Neural progenitor cell (in vitro differentiated cells): ENCODE results near the gene CABP4. TPM values are rescaled to one million over a fixed set of nuclear protein-coding genes. Genes with fewer than 3 reads are reported as not detected.
A peak's percentile ranks its signal among the peaks of the same experiment; 100 is the strongest.
"Not testable (repeated sequence)": the region's sequence is repeated elsewhere in the genome, so short reads cannot be mapped to it uniquely, and the experiment has no call there.

Experiments used
- DNase-seq: peaks from one replicate; pipeline ENCODE4 v3.0.0-alpha.2; 2016; ENCODE audit warnings: low spot score
- H2AFZ ChIP-seq: fragments of 200-600 bp; sonication (generic); replicated peaks from 2 replicates; pipeline ENCODE4 v1.6.1; 2016; ENCODE audit warnings: antibody characterized with exemption
- H3F3A ChIP-seq: fragments of 200-600 bp; sonication (generic); 2 replicates; pipeline ENCODE4 v1.6.1; 2016; ENCODE audit warnings: antibody characterized with exemption, low read depth
- H3K27ac ChIP-seq: fragments of 200-600 bp; sonication (generic); 2 replicates; pipeline ENCODE4 v1.5.1; 2016; ENCODE audit warnings: mild to moderate bottlenecking
- H3K27me3 ChIP-seq: fragments of 200-600 bp; sonication (generic); 2 replicates; pipeline ENCODE4 v1.6.1; 2016; ENCODE audit warnings: mild to moderate bottlenecking, moderate library complexity
- H3K36me3 ChIP-seq: fragments of 200-600 bp; sonication (generic); 2 replicates; pipeline ENCODE4 v1.5.1; 2016
- H3K4me1 ChIP-seq: fragments of 200-600 bp; sonication (generic); 2 replicates; pipeline ENCODE4 v1.6.1; 2016; ENCODE audit warnings: mixed run types
- H3K4me2 ChIP-seq: fragments of 200-600 bp; sonication (generic); 2 replicates; pipeline ENCODE4 v1.6.1; 2016
- H3K4me3 ChIP-seq: fragments of 200-600 bp; sonication (generic); 2 replicates; pipeline ENCODE4 v1.5.1; 2016
- H3K79me2 ChIP-seq: fragments of 200-600 bp; sonication (generic); 2 replicates; pipeline ENCODE4 v1.6.1; 2016; ENCODE audit warnings: low read depth
- H3K9ac ChIP-seq: fragments of 200-600 bp; sonication (generic); 2 replicates; pipeline ENCODE4 v1.6.1; 2016
- H3K9me3 ChIP-seq: fragments of 200-600 bp; sonication (generic); 2 replicates; pipeline ENCODE4 v1.5.1; 2016; ENCODE audit warnings: low read depth
- H4K20me1 ChIP-seq: fragments of 200-600 bp; sonication (generic); 2 replicates; pipeline ENCODE4 v1.6.1; 2016; ENCODE audit warnings: low read depth
- H3K27ac Mint-ChIP-seq: 3 replicates; pipeline ENCODE4 v1.8.0; 2021; ENCODE audit warnings: mixed read lengths
- H3K27me3 Mint-ChIP-seq: 2 replicates; pipeline ENCODE4 v1.8.0; 2022; ENCODE audit warnings: low read depth, mild to moderate bottlenecking, inconsistent platforms, moderate library complexity, mixed read lengths; ENCODE audit not compliant: insufficient read depth
- H3K36me3 Mint-ChIP-seq: 3 replicates; pipeline ENCODE4 v1.8.0; 2021; ENCODE audit warnings: mixed read lengths
- H3K4me1 Mint-ChIP-seq: 3 replicates; pipeline ENCODE4 v1.8.0; 2021; ENCODE audit warnings: mixed read lengths
- H3K4me3 Mint-ChIP-seq: 3 replicates; pipeline ENCODE4 v1.8.0; 2021; ENCODE audit warnings: mild to moderate bottlenecking, moderate library complexity, mixed read lengths
- H3K9me3 Mint-ChIP-seq: 3 replicates; pipeline ENCODE4 v1.8.0; 2020; ENCODE audit warnings: mixed read lengths
- CTCF ChIP-seq: fragments of 200-600 bp; sonication (generic); IDR thresholded peaks from 2 replicates; pipeline ENCODE4 v1.5.1; 2017; ENCODE audit warnings: antibody characterized with exemption, mild to moderate bottlenecking
- EZH2 ChIP-seq: fragments of 200-600 bp; sonication (generic); IDR thresholded peaks from 2 replicates; pipeline ENCODE4 v1.6.1; 2017; ENCODE audit warnings: antibody characterized with exemption, mild to moderate bottlenecking, moderate library complexity
- EZH2phosphoT487 ChIP-seq: fragments of 200-600 bp; sonication (generic); IDR thresholded peaks from 2 replicates; pipeline ENCODE4 v1.6.1; 2017; ENCODE audit warnings: antibody characterized with exemption
- total RNA-seq: library from RNA; depleted of rRNA; stranded (reverse); fragments of >200 nt; gene quantifications from 2 replicates; pipeline ENCODE4 v1.2.3, GENCODE V29; 2015; ENCODE audit warnings: low replicate concordance

Gene CABP4
- total RNA-seq, 1 donor from 2014 or later, result not detected

GRCh38 chr11:67422891-67423290, 32.3 kb upstream of the CABP4 start:
- Histone ChIP-seq H3K27me3 (peaks cover 25% of the 10 kb centered on the region), H2AFZ (no peak overlapping the region), H3K79me2 (no peaks in the 10 kb centered on the region), H3K4me3 (no peak overlapping the region), H3K4me1 (peaks cover 10% of the 10 kb centered on the region), H4K20me1 (no peaks in the 10 kb centered on the region), H3K4me2 (no peak overlapping the region), H3K27ac (no peak overlapping the region), H3K9me3 (no peaks in the 10 kb centered on the region), H3K9ac (no peak overlapping the region), H3K36me3 (no peaks in the 10 kb centered on the region), H3F3A (peaks cover 8% of the 10 kb centered on the region)
- Mint-ChIP-seq H3K27me3 (peaks cover 14% of the 10 kb centered on the region), H3K4me3 (peak overlapping the region; percentile 62), H3K27ac (peak overlapping the region; percentile 54), H3K4me1 (peaks cover 25% of the 10 kb centered on the region), H3K36me3 (no peaks in the 10 kb centered on the region), H3K9me3 (no peaks in the 10 kb centered on the region)
- no peak for DNase-seq
- TF ChIP-seq CTCF, result no peak
- no peak for TF ChIP-seq EZH2
- no peak for TF ChIP-seq EZH2phosphoT487

- no peak overlapping the region for H3K4me3 Mint-ChIP-seq
- H3F3A ChIP-seq, result peaks cover 11% of the 10 kb centered on the region
- H3K27ac ChIP-seq, result no peak overlapping the region
- H3K36me3 Mint-ChIP-seq, result no peaks in the 10 kb centered on the region
- no peak overlapping the region for H2AFZ ChIP-seq
- H3K9me3 Mint-ChIP-seq, result no peaks in the 10 kb centered on the region
- H3K4me1 Mint-ChIP-seq, result peaks cover 28% of the 10 kb centered on the region
- no peak for TF ChIP-seq EZH2phosphoT487
- peaks cover 21% of the 10 kb centered on the region for H3K27me3 ChIP-seq
- H3K36me3 ChIP-seq, result no peaks in the 10 kb centered on the region
- H3K9ac ChIP-seq, result no peak overlapping the region
- H4K20me1 ChIP-seq, result no peaks in the 10 kb centered on the region
- H3K9me3 ChIP-seq, result no peaks in the 10 kb centered on the region
- H3K4me2 ChIP-seq, result no peak overlapping the region
- H3K27ac Mint-ChIP-seq, result no peak overlapping the region
- peaks cover under 1% of the 10 kb centered on the region for H3K79me2 ChIP-seq
- no peak for DNase-seq
- H3K27me3 Mint-ChIP-seq, result peaks cover 11% of the 10 kb centered on the region
- H3K4me3 ChIP-seq, result no peak overlapping the region
- peaks cover 10% of the 10 kb centered on the region for H3K4me1 ChIP-seq
These were observed 31.7 kb upstream of the CABP4 start for GRCh38 chr11:67423466-67423865.

GRCh38 chr11:67423891-67424613, 31.1 kb upstream of the CABP4 start:
- Mint-ChIP-seq H3K4me1 (peaks cover 28% of the 10 kb centered on the region), H3K9me3 (no peaks in the 10 kb centered on the region), H3K4me3 (no peak overlapping the region)

GRCh38 chr11:67427364-67427859, 27.7 kb upstream of the CABP4 start:
- H3K9me3 Mint-ChIP-seq, DNase-seq, H3K36me3 ChIP-seq, H3K9me3 ChIP-seq, H3K27me3 ChIP-seq, H4K20me1 ChIP-seq, H3K4me1 ChIP-seq, H3K36me3 Mint-ChIP-seq, H3F3A ChIP-seq, H3K27ac ChIP-seq: not testable (repeated sequence)
- H3K4me1 Mint-ChIP-seq, result peaks cover 24% of the 10 kb centered on the region
- H2AFZ ChIP-seq, result peak overlapping the region; percentile 97
- peak overlapping the region; percentile 100 for H3K4me2 ChIP-seq
- peak overlapping the region; percentile 99 for H3K4me3 ChIP-seq
- peak overlapping the region; percentile 93 for H3K4me3 Mint-ChIP-seq
- peak overlapping the region; percentile 76 for H3K27ac Mint-ChIP-seq
- peaks cover 13% of the 10 kb centered on the region for H3K27me3 Mint-ChIP-seq
- peaks cover 12% of the 10 kb centered on the region for H3K79me2 ChIP-seq
- H3K9ac ChIP-seq, result peak overlapping the region; percentile 25

More at GRCh38 chr11:67423891-67424613, 31.1 kb upstream of the CABP4 start:
- Histone ChIP-seq H3K9me3 (no peaks in the 10 kb centered on the region), H3K27ac (no peak overlapping the region), H4K20me1 (no peaks in the 10 kb centered on the region), H3K9ac (no peak overlapping the region), H3K4me2 (no peak overlapping the region), H3F3A (peaks cover 11% of the 10 kb centered on the region), H3K36me3 (no peaks in the 10 kb centered on the region), H3K4me1 (peaks cover 12% of the 10 kb centered on the region), H3K4me3 (no peak overlapping the region), H3K27me3 (peaks cover 15% of the 10 kb centered on the region), H3K79me2 (peaks cover 7% of the 10 kb centered on the region), H2AFZ (no peak overlapping the region)
- H3K27me3 Mint-ChIP-seq, result peaks cover 11% of the 10 kb centered on the region
- H3K27ac Mint-ChIP-seq, result peak overlapping the region; percentile 86
- TF ChIP-seq EZH2phosphoT487 (no peak), EZH2 (no peak)
- no peaks in the 10 kb centered on the region for H3K36me3 Mint-ChIP-seq
- DNase-seq, result no peak
